ENCODE data around the gene LCN6. TPM values are rescaled to one million over a fixed set of nuclear protein-coding genes. Genes with fewer than 3 reads are reported as not detected.

Gene LCN6
- total and polyA plus RNA-seq, 9 of the 15 experiments (the other 6 are each of a cell fraction or from before 2014, with no cell fraction given): 0.10 to 0.45 (median 0.37) TPM; not detected in 5

- TF ChIP-seq PBX2 (CRISPR knock-in tag; IDR thresholded peaks at IDR 0.05; ENCODE audit: low read depth): no peak
- TF ChIP-seq PBX2 (tag; conservative IDR thresholded peaks at IDR 0.05; ENCODE audit: low read depth): no peak
- no peak for TF ChIP-seq NFATC3 (IDR thresholded peaks at IDR 0.05)
- TF ChIP-seq RREB1 (CRISPR knock-in tag; IDR thresholded peaks at IDR 0.05): peak; percentile 68; the same call in 1 of the 2 replicates
- no peak for TF ChIP-seq PATZ1 (CRISPR knock-in tag; IDR thresholded peaks at IDR 0.05; ENCODE audit: borderline replicate concordance)
- peak; percentile 97 for TF ChIP-seq ZNF609 (CRISPR knock-in tag; IDR thresholded peaks at IDR 0.05; ENCODE audit: borderline replicate concordance)
- peak; percentile 79 for TF ChIP-seq USF1 (CRISPR knock-in tag; IDR thresholded peaks at IDR 0.05)
- TF ChIP-seq MAFG (tag; conservative IDR thresholded peaks at IDR 0.05): no peak
- no peak for TF ChIP-seq SMARCA4 (IDR thresholded peaks at IDR 0.05)
- 0 out of 4 replicates have a peak, but pooled peaks of 1 of the 2 experiments have one; percentile 25 for TF ChIP-seq ETV6 (IDR thresholded peaks at IDR 0.05; ENCODE audit: borderline replicate concordance in 1 of 2, low read depth in 2 of 2, low read length in 1 of 2)
- peak; percentile 76; the same call in 1 of the 2 replicates for TF ChIP-seq ETV6 (CRISPR knock-in tag; IDR thresholded peaks at IDR 0.05; ENCODE audit: borderline replicate concordance)
These were observed 20.2 kb downstream of the LCN6 start (continued) for GRCh38 chr9:136728080-136728547.

Data from K562 (cell line).